GM10266 (cell line): ENCODE measurements around the gene ZFP57.

ENCODE experiments used
- DNase-seq: peaks from one replicate; pipeline ENCODE4 v3.0.0; 2012; ENCODE audit errors: extremely low spot score
- TF ChIP-seq, protein P1 (sequence below): IDR thresholded peaks from 2 replicates; pipeline ENCODE4 v1.5.1; 2012; ENCODE audit warnings: mild to moderate bottlenecking, low read depth; ENCODE audit not compliant: control insufficient read depth, insufficient read depth; ENCODE audit errors: missing control alignments

The ZFP57 gene

DNA sequence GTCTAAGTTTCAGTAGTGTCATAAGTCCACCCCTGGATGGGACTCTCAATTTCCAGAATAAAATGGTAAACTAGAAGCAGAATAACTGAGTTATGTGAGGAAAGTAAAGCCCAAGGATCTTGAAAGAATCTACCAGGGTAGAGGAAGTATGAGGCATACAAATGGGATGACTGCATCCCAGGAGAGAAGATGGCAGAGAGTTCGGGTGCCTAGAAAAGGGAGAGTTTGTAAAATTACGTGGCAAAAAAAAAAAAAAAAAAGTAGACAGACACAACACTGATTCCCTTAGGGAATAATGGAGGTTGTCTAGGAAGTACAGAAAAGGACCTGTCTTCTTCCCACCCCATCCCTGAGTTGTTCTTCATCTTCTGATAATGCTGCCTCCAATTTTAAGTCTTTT is 51.4 kb downstream of the ZFP57 start:
- no peak for DNase-seq
- TF ChIP-seq, protein P1, sequence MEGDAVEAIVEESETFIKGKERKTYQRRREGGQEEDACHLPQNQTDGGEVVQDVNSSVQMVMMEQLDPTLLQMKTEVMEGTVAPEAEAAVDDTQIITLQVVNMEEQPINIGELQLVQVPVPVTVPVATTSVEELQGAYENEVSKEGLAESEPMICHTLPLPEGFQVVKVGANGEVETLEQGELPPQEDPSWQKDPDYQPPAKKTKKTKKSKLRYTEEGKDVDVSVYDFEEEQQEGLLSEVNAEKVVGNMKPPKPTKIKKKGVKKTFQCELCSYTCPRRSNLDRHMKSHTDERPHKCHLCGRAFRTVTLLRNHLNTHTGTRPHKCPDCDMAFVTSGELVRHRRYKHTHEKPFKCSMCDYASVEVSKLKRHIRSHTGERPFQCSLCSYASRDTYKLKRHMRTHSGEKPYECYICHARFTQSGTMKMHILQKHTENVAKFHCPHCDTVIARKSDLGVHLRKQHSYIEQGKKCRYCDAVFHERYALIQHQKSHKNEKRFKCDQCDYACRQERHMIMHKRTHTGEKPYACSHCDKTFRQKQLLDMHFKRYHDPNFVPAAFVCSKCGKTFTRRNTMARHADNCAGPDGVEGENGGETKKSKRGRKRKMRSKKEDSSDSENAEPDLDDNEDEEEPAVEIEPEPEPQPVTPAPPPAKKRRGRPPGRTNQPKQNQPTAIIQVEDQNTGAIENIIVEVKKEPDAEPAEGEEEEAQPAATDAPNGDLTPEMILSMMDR, result no peak

DNA sequence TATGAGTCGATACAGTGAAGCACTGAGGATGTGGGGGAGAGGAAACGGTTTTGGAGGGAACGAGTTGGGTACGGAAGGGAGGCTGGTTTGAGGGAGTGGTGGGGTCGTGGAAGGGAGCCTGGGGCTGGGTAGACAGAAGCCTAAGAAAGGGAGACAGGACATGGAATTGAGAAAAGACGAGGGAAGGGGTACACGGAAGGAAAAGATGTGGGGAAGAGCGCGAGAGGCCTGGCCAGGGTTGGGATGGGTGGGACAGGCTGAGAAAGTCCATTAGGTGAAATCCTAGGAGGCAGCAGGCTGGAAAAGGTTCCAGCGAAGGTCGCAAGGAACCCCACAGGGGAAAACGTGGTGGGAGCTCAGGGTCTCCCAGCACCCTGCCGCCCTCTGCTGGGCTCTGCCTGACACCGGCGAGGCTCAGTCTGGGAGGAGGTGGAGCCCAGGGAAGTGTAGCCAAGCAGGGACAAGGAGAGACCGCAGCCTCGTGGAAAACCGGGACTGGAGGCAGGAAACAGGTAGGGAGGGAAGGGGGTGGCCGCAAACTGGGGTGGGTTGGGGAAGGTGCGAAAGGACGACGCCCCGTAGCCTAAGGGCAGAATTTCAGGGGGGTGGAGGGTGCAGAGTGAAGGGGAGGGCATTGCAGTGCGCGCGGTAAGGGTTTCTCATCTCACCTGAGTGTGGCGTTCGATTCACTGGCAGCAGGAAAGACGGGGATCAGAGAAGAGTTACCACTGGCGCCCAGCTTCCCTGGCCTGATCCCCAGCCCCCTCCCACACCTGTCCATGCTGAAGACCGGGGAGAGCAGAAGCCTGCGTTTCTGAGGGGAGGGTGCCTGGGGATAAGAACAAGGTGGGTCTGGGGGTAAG is 52.3 kb downstream of the ZFP57 start:
- DNase-seq, result peak; percentile 87
- TF ChIP-seq, protein P1, result peak; percentile 82

DNA sequence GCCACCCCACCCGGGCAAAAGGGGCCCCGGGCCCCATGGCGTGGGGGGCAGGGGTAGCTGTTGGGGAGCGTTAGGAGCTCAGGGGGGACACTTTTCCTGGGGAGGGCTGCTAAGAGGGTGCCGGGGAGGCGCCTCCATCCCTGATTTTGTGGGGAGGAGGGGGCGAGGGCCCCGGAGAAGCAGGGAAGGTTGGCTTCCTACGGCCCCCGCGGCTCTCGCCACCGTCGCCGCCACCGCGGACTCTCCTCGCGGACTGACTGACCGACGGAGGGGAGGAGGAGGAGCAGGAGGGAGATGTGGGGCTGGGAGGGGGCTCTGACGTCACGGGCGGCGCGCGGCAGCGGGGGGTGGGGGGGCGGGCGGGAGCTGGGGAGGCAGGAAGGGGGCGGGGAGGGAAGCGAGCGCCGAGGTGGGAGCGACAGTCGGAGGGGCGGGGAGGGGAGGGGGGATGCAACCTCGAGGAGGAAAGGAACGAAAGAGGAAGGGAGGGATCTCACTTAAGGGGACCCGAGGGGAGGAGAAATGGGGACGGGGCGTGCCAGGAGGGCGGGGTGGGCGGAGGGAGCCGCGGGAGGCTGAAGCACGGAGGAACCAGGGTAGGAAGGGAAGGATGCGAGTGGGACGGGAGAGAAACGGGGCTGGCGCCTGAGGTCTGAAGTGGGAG is 53.1 kb downstream of the ZFP57 start:
- TF ChIP-seq, protein P1, result no peak
- DNase-seq, result peak; percentile 77

DNA sequence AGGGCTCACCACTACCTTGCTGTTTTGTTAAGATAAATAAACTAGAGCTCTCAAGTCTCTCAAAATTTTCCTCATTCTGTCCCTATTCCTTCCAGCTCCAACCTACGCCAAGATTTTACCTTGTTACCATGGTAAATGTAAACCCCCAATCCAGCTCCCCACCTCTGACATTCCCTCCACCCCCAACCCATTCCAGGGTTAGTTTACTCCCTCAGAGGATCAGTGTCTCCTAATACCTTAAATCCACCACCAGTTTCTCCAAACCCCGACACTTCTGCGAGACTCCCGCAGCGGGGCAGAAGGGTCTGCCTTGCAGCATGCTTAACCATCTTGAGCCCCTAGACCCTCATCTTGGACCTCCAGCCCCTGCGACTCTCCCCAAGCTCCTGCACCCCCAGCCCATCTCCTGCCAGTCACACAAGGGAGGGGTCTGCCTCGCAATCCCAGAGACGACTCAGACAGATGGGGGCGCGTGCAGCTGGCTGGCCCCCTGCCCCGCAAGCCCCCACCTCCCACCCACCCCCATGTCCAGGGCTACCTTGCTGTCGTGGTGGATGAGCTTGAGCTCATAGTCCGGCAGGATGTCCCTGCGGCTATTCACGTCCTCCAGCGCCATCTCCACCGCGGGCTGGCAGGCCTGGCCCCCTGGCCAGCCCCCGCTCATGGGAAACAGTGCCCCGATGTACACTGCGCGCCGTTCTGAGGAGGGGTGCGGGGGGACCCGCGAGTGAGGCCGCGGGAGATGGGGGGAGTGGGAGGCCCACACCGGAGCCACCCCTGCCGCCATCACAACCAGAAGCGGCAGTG is 53.8 kb downstream of the ZFP57 start:
- TF ChIP-seq, protein P1, result no peak

DNA sequence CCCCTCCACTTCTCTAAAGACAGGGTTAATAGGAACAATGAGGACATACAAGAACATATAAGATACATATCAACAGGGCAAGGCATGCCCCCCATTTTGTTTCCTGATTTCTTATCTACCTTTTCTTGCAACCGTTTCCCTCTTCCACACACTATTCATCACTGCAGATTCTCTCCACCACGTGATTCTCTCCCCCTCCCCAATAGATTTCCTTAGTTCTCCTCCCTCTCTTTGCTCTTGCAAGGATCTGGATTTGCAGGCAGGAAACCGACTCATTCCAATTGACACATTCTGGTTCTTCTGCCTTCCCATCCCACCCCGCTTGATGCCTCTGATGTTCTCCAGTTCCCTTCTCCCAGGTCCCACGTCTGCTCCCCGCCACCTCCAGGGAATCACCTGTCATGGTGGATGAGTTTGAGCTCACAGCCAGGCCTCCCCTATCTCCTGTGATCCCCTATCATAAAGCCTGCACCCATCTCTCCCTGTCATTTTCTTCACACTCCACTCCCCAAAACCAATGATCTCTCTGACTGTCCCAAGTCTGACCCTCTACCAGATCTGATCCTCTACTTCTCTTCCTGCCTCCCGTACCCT is 55.5 kb downstream of the ZFP57 start:
- DNase-seq, result no peak
- TF ChIP-seq, protein P1, result no peak

More for the DNA sequence above, 53.8 kb downstream of the ZFP57 start:
- no peak for DNase-seq

DNA sequence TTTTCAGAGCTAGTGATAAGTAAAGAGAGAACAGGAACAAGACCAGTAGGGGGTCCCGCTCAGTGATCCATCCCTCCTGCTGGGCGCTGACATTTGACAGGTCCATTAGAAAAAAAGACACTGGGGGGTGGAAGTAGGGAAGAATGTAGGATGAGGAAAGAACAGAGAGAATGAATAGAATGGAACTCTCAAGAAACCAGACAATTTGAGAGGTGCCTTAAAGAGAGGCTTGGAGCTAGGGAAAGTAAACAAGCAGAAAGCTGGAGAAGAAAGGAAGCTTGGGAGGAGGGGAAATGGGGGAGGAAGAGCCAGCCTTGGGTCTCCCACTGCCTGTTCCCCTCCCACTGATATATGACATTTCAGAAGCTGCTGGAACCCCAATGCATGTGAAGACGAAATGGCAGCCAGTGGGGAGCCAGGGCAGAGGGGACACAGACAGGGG is 56.4 kb downstream of the ZFP57 start:
- DNase-seq, result no peak
- TF ChIP-seq, protein P1, result no peak
